IPS DF 4.7 (cell line): ENCODE measurements around the gene FTCD.

Experiments
- DNase-seq: peaks from one replicate; pipeline ENCODE4 v3.0.0-alpha.2; 2013; ENCODE audit warnings: low spot score; ENCODE audit errors: extremely low read depth

FTCD gene

GRCh38 chr21:46093668-46094400 lies 61.5 kb downstream of the FTCD start:
- no peak for DNase-seq

GRCh38 chr21:46092811-46093667 lies 62.3 kb downstream of the FTCD start:
- DNase-seq: no peak

GRCh38 chr21:46092026-46092764 lies 63.2 kb downstream of the FTCD start:
- DNase-seq: no peak

- DNase-seq: no peak
Measured at GRCh38 chr21:46091631-46092025, 63.8 kb downstream of the FTCD start.

- DNase-seq: no peak
Measured at GRCh38 chr21:46091118-46091517, 64.3 kb downstream of the FTCD start.

GRCh38 chr21:46089285-46089684 lies 66.1 kb downstream of the FTCD start:
- DNase-seq: no peak

- no peak for DNase-seq
Measured at GRCh38 chr21:46088189-46088588, 67.2 kb downstream of the FTCD start.

GRCh38 chr21:46087641-46088040 lies 67.7 kb downstream of the FTCD start:
- DNase-seq: no peak
